HG02840 (cell line): ENCODE results near the gene PEX7.
A peak's percentile ranks its signal among the peaks of the same experiment; 100 is the strongest.
"Not testable (repeated sequence)": the region's sequence is repeated elsewhere in the genome, so short reads cannot be mapped to it uniquely, and the experiment has no call there.

Experiments
- ATAC-seq: cut with Tn5 transposase; IDR thresholded peaks from one replicate; pipeline ENCODE4 v1.9.1; 2021; ENCODE audit warnings: mild to moderate bottlenecking, moderate library complexity, moderate number of reproducible peaks; ENCODE audit not compliant: unreplicated experiment, low FRiP score

The PEX7 gene

DNA sequence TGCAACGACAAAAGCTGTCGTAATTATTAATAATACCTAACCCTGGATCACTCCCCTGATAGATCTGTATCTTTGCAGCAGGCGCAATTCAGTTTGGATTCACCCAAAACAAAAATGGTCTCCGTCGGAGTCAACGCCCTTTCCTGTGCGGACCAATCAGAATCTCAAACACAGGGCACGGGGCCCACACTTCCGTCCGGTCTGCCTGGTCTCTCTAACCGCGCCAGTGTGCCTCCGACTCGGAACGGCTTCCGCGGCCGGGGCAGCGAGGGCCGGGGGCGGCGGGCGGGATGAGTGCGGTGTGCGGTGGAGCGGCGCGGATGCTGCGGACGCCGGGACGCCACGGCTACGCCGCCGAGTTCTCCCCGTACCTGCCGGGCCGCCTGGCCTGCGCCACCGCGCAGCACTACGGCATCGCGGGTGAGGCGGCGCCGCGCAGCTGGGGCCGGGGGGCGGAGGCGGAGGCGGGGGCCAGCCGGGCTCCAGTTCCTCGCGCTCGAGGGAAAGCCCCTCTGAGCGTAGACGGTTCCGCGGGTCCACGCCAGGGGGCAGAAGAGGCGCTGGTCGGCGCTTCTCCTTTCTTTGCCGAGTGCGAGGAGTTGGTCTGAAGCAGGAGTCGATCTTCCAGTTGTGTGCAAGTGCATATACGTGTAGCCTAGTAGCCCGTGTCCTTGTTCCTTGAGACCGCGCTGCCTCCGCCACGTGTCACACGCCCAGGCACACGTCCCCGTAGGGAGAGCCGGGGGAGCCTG lies at the start of gene PEX7:
PEX7 (plus strand) TSS at position 217 of the 752 bp plus-strand sequence; CDS start at position 291, 74 bp downstream.
- ATAC-seq: peak; percentile 97

GRCh38 chr6:136772685-136773472 lies 49.5 kb upstream of the PEX7 start:
- peak; percentile 56 for ATAC-seq

DNA sequence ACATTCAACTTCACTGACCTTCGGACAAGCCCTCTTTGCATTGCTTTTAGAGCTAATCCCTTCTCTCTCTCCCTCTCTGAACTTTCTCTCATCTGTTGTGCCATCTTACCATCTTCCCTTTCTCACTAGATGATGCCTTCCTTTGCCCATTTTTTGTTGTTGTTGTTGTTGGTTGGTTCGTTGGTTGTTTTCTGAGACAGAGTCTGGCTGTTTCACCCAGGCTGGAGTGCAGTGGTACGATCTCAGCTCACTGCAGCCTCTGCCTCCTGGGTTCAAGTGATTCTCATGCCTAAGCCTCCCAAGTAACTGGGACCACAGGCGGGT lies 49.0 kb upstream of the PEX7 start:
- ATAC-seq: no peak

DNA sequence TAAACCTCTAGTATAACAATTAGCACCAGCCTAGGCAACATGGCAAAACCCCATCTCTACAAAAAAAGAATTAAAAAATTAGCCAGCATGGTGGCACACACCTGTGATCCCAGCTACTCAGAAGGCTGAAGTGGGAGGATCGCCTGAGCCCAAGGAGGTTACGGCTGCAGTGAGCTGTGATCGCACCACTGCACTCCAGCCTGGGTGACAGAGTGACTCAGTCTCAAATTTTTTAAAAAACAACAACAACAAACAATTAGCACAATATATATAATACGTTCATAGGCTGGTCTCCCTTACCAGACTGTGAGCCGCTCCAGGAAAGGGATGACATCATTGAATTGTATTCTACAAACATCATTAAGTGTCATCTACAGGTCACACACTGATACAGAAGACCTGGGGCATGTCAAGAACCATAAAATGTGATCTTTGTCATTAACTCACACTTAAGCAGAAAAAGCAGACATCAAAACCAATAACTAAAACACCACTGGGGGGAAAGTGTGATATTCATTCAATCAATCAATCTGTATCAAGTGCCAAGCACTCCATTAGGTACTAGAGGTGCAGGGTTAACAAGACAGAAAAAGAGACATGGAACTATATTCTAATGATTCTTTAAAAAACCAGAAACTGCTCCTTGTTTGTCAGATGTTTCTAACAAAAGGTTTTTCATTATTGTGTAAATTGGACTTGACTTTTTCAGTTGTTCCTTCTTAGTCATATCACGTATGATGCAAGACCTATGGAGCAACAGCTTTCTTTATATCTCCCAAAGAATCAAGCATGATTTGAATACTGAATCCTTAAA lies 48.0 kb upstream of the PEX7 start:
- no peak for ATAC-seq

DNA sequence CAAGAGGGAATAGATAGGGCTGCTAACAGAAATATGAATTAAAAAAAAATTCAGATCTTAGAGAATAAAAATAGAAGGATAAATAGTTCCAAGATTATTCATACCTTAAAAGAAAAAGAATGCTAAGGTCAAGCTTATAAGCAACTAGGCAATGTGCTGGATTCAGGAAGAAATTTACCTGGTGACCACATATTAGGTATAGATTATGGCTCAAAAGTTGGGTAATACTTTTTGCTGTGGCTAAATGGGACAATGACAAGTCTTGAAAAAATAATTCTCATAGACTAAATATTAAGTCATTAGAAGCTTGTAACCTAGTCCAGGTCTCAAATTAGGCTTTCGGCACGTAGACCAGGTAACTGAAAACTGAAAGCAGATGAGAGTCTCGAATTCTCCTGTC lies 47.3 kb upstream of the PEX7 start:
- no peak for ATAC-seq

DNA sequence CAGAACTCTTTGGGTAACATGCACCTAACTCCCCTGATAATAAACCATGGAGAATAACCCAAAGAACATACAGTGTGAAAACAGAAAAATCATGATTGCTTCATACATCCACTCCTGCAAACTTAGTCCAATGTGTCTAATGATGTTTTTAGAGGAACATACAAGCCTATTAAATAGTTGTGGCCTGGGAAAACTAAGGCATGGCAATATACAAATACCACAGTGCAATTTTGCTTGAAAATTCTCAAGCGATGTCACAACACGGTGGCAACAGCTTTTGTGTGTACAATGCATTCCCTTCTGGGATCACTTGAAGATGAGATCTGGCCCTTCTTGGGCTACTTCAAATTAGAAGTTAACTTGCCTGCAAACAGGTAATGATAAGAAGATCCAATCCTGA lies 46.8 kb upstream of the PEX7 start:
- ATAC-seq: no peak

DNA sequence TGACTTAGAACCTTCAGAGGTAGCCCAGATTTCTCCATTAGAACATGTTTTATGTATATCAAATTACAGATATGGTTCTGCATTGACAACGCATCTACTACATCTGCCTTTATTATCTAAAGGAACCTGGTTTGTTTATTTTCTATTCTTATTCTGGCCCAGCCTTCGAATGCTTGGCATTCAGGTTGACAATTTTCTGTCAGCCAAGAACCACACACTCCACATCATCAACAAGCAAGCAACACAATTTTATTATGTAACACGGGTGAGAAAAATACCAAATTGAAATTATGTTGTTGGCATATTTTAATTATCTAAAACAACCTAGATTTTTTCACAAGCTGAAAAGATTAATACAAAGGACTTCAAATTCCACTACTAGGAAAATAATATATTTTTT lies 44.7 kb upstream of the PEX7 start:
- no peak for ATAC-seq

GRCh38 chr6:136779682-136780081 lies 42.7 kb upstream of the PEX7 start:
- ATAC-seq: no peak

- no peak for ATAC-seq
These were observed 41.4 kb upstream of the PEX7 start for GRCh38 chr6:136780972-136781371.

DNA sequence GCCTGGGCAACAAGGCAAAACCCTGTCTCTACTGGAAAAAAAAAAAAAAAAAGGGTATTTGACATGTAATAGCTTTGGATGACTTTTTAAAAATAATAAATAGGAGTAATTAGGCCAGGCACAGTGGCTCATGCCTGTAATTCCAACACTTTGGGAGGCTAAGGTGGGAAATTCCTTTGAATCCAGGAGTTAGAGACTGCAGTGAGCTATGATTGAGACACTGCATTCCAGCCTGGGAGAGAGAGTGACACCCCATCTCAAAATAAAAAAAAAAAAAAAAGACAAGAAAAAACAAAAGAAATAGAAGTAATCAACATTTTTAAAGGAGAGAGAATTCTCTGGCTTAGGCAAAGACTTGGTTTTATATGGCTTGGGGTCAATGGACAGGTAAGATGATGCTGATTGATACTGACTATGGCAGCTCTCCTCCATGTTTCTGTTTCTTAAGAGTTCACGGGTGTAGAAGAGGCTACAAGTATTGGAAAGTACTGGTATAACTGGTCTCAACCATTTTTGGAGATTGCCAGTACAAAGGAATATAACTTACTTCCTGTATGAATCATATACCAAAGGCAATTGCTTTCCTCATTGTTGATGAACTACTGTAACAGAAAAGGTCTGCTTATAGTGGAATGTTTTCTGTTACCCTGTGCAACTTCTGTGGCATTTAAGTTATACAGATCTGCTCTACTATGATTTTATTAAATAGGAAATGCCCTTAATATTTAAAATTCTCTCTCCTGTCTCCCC lies 40.2 kb upstream of the PEX7 start:
- no peak for ATAC-seq

DNA sequence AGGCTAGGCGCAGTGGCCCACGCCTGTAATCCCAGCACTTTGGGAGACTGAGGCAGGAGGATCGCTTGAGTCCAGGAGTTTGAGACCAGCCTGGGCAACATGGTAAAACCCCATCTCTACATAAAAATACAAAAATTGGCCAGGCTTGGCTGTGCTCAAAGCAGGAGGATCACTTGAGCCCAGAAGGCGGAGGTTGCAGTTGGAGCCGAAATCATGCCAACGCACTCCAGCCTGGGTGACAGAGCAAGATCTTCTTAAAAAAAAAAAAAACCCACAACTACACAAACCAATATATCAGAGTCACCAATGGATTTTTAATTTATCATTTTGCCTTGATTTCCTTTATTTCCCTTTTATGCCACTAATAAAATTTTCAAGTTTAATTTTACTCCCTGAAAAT lies 39.4 kb upstream of the PEX7 start:
- ATAC-seq: no peak

DNA sequence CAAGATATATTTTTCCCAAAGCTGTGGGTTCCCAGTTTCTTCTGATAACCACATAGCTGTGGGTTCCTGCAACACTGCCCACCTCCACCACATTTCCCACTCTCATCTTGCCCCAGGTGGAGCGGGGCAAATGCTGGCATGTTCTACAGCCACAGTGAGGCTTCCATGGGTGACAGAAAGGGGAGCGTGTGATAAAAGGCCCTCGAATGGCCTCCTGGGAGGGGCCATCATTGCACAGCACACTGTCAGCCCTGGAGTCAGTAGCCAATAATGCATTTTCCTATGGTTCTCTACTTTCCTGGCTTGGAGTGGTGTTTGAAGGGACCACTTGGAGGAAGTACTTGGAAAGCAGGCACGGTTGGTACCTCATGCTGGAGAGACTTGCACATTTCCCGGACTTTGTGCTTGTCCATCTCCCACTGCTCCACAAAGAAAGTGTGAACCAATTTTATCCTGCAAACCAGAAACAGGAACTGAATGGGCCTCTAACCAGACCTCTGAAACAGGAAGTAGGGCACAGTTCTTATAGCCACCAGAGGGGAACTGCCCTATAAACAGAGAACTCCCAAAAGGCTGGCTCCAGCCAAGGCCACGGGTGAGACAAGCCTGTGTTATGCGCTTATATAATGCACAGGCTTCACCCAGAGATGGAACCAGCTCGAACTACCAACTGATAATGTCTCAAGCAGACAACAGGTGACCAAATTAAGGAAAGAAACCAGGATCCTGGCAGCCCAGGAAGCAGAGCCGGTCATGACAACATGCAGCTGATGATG lies 38.7 kb upstream of the PEX7 start:
- ATAC-seq: peak; percentile 44

GRCh38 chr6:136784271-136784664 lies 38.1 kb upstream of the PEX7 start:
- no peak for ATAC-seq

DNA sequence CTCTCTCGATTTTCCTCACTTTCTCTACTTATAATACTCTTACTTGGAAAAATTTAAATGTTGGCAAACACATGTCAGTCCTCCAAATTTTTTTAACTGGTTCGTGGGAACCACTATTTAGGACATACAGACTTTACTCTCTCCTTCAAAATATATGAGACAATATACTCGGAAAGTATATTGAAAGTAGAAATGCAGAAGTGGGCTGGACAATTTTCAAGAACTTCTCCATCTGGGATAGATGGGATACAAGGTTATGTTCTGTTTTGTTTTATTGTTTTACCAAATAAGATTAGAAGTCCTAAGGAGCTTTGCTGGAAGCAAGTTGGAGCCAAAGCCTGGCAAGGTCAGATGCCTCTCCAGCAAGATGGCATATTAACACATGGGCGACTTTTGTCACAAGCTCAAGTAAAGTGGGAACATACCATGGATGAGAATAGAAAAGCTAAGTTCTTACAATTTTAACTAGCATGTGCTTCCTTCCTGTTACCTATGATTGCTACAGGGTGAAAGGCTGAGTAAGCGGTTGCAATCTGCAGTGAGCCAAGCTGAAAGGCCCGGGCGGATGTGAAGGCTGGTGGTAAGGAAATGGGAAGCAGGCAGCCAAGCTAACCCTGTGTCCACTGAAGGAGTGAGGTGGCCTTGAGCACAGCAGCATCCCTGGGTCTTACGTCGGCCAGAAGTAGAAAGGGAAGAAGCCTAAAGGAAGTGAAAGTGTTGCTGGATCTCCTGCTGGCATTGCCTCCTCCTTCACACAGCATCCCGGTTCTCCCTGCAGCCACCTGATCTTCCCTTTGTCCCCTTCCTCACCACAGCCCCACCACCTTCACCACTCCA lies 37.3 kb upstream of the PEX7 start:
- ATAC-seq: no peak

DNA sequence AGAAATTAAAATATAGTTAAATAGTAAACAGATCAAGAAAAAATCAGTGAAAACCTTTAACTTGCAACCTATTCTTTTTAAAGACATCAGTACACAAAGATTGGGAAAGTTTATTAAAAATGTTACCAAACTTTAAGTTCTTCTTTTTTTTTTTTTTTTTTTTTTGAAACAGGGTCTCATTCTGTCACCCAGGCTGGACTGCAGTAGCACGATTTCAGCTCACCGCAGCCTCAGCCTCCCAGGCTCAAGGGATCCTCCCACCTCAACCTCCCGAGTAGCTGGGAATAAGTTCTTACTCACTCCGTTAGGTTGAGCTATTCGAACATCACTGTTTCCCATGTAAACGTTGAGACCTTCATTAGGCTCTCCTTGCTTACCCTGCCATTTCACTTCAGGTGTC lies 35.7 kb upstream of the PEX7 start:
- no peak for ATAC-seq

DNA sequence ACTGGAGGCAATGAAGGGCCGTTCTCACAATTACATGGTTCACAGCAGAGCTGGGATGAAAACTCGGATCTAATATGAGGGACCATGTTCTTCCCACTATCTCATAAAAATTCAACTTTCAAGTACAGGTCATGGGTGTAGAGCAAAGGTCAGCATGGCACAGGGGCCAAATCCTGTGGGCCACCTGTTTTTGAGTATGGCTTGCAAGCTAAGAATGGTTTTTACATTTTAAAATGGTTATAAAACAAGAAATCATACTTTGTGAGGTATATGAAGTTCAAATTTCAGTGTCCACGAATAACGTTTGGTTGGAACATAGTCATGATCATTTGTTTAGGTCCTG lies 34.7 kb upstream of the PEX7 start:
- ATAC-seq: no peak

DNA sequence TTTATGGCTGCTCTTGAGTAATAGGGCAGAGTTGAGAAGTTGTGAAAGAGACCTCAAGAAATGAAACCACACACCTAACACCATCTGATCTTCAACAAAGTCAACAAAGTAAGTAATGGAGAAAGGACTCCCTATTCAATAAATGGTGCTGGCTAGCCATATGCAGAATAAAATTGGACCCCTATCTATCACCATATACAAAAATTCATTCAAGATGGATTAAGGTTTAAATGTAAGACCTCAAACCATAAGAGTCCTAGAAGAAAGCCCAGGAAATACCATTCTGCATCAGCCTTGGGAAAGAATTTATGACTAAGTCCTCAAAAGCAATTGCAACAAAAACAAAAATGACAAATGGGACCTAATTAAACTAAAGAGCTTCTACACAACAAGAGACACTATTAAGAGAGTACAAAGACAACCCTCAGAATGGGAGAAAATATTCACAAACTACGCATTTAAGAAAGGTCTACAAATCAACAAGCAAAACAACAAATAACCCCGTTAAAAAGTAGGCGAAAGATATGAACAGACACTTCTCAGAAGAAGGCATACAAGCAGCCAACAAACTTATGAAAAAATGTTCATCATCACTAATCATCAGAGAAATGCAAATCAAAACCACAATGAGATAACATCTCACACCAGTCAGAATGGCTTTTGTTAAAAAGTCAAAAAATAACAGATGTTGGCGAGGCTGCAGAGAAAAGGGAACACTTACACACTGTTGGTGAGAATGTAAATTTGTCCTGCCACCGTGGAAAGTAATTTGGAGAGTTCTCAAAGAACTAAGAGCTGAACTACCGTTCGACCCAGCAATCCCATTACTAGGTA lies 34.1 kb upstream of the PEX7 start:
- no peak for ATAC-seq

- ATAC-seq: not testable (repeated sequence)
These were observed 33.0 kb upstream of the PEX7 start for GRCh38 chr6:136789440-136789839.
